Raji (cell line): ENCODE results near the gene MAP3K7CL.

Experiments used
- POLR2A ChIP-seq: IDR thresholded peaks from 2 replicates; pipeline ENCODE4 v1.6.1; 2011; ENCODE audit warnings: low read depth, low read length, control low read depth; ENCODE audit not compliant: insufficient read depth

Gene MAP3K7CL

GRCh38 chr21:29217818-29218291 lies 87.4 kb downstream of the MAP3K7CL start:
- TF ChIP-seq POLR2A, result no peak

- TF ChIP-seq POLR2A, result no peak
These were observed 88.3 kb downstream of the MAP3K7CL start for GRCh38 chr21:29218749-29219148.

GRCh38 chr21:29219165-29219770 lies 88.8 kb downstream of the MAP3K7CL start:
- no peak for TF ChIP-seq POLR2A

GRCh38 chr21:29221253-29221744 lies 90.9 kb downstream of the MAP3K7CL start:
- no peak for TF ChIP-seq POLR2A

GRCh38 chr21:29224006-29224405 lies 93.6 kb downstream of the MAP3K7CL start:
- no peak for TF ChIP-seq POLR2A
